Mesendoderm (in vitro differentiated cells): ENCODE measurements around the gene PLXNB2.

Experiments used
- DNase-seq: peaks from one replicate; pipeline ENCODE4 v3.0.0; 2013
- H2AK5ac ChIP-seq: 2 replicates; pipeline ENCODE4 v1.6.1; 2013; ENCODE audit warnings: low read length, inconsistent platforms
- H2BK120ac ChIP-seq: 2 replicates; pipeline ENCODE4 v1.6.1; 2013; ENCODE audit warnings: low read depth, mild to moderate bottlenecking, low read length, moderate library complexity, mixed read lengths
- H2BK15ac ChIP-seq: replicated peaks from 2 replicates; pipeline ENCODE4 v1.6.1; 2013; ENCODE audit warnings: low read depth, mild to moderate bottlenecking, moderate library complexity
- H2BK5ac ChIP-seq: 2 replicates; pipeline ENCODE4 v1.6.1; 2013; ENCODE audit warnings: low read length, inconsistent platforms
- H3K18ac ChIP-seq: 2 replicates; pipeline ENCODE4 v1.6.1; 2013; ENCODE audit warnings: mild to moderate bottlenecking, low read length, mixed read lengths
- H3K23ac ChIP-seq: one replicate; pipeline ENCODE4 v1.6.1; 2013; ENCODE audit warnings: low read length
- H3K27ac ChIP-seq: 2 replicates; pipeline ENCODE4 v1.5.1; 2013; ENCODE audit warnings: low read depth, mild to moderate bottlenecking, inconsistent platforms, low read length, moderate library complexity
- H3K27me3 ChIP-seq: 2 replicates; pipeline ENCODE4 v1.6.1; 2013; ENCODE audit warnings: low read length, control low read depth, mild to moderate bottlenecking, inconsistent platforms; ENCODE audit not compliant: insufficient read depth, poor library complexity
- H3K36me3 ChIP-seq: 2 replicates; pipeline ENCODE4 v1.6.1; 2013; ENCODE audit warnings: low read length, inconsistent platforms; ENCODE audit not compliant: control insufficient read depth, insufficient read depth
- H3K4ac ChIP-seq: one replicate; pipeline ENCODE4 v1.6.1; 2013; ENCODE audit warnings: low read depth, mild to moderate bottlenecking, low read length, moderate library complexity
- H3K4me1 ChIP-seq: 2 replicates; pipeline ENCODE4 v1.6.1; 2013; ENCODE audit warnings: low read depth, low read length, inconsistent platforms; ENCODE audit not compliant: control insufficient read depth
- H3K4me2 ChIP-seq: 2 replicates; pipeline ENCODE4 v1.6.1; 2013; ENCODE audit warnings: low read length
- H3K4me3 ChIP-seq: 2 replicates; pipeline ENCODE4 v1.5.1; 2013; ENCODE audit warnings: mild to moderate bottlenecking, low read length
- H3K56ac ChIP-seq: one replicate; pipeline ENCODE4 v1.6.1; 2013; ENCODE audit warnings: low read length
- H3K79me1 ChIP-seq: 2 replicates; pipeline ENCODE4 v1.6.1; 2013; ENCODE audit warnings: low read length, inconsistent platforms
- H3K79me2 ChIP-seq: 2 replicates; pipeline ENCODE4 v1.6.1; 2013; ENCODE audit warnings: mild to moderate bottlenecking, low read length; ENCODE audit not compliant: control insufficient read depth, insufficient read depth
- H3K9ac ChIP-seq: 2 replicates; pipeline ENCODE4 v1.6.1; 2013; ENCODE audit warnings: low read length, inconsistent platforms
- H4K5ac ChIP-seq: one replicate; pipeline ENCODE4 v1.6.1; 2013; ENCODE audit warnings: low read length
- H4K8ac ChIP-seq: one replicate; pipeline ENCODE4 v1.6.1; 2013; ENCODE audit warnings: low read depth, mild to moderate bottlenecking, control low read depth, low read length, moderate library complexity
- WGBS: extraction: QIAGEN DNeasy Blood & Tissue Kit; methylation state at CpG from one replicate; pipeline ENCODE4 v1.1.7; 2013; ENCODE audit warnings: low lambda C conversion rate, missing lambda C conversion rate; ENCODE audit not compliant: insufficient coverage; ENCODE audit errors: extremely low coverage; 5-methylcytosine and 5-hydroxymethylcytosine counted together

PLXNB2 gene

GRCh38 chr22:50262973-50263617, 44.4 kb downstream of the PLXNB2 start:
- Histone ChIP-seq H2AK5ac (no peak overlapping the region), H3K79me1 (no peaks in the 10 kb centered on the region), H3K4me1 (no peaks in the 10 kb centered on the region), H2BK120ac (no peak overlapping the region), H3K9ac (no peak overlapping the region), H4K8ac (no peak overlapping the region), H3K4me2 (no peak overlapping the region), H2BK5ac (no peak overlapping the region), H3K56ac (no peak overlapping the region), H3K27me3 (no peaks in the 10 kb centered on the region), H4K5ac (no peak overlapping the region), H3K27ac (no peak overlapping the region), H3K23ac (no peak overlapping the region), H3K18ac (no peak overlapping the region), H3K4me3 (no peak overlapping the region), H3K79me2 (no peaks in the 10 kb centered on the region), H3K4ac (no peak overlapping the region), H3K36me3 (no peaks in the 10 kb centered on the region), H2BK15ac (no peak overlapping the region)
- no CpG with 5 or more reads among the region's 9 CpGs for WGBS
- no peak for DNase-seq

GRCh38 chr22:50262460-50262911, 45.0 kb downstream of the PLXNB2 start:
- Histone ChIP-seq H3K36me3 (no peaks in the 10 kb centered on the region), H3K56ac (no peak overlapping the region), H3K4ac (no peak overlapping the region), H2BK15ac (no peak overlapping the region), H3K18ac (no peak overlapping the region), H4K5ac (no peak overlapping the region), H3K79me1 (no peaks in the 10 kb centered on the region), H4K8ac (no peak overlapping the region), H3K27ac (no peak overlapping the region), H2BK120ac (no peak overlapping the region), H2AK5ac (no peak overlapping the region), H3K4me2 (no peak overlapping the region), H3K4me3 (no peak overlapping the region), H3K23ac (no peak overlapping the region), H2BK5ac (no peak overlapping the region), H3K4me1 (no peaks in the 10 kb centered on the region), H3K79me2 (no peaks in the 10 kb centered on the region), H3K27me3 (no peaks in the 10 kb centered on the region), H3K9ac (no peak overlapping the region)
- DNase-seq: no peak
- WGBS: no CpG with 5 or more reads among the region's 7 CpGs

GRCh38 chr22:50261615-50262459, 45.6 kb downstream of the PLXNB2 start, which contains the start of gene MAPK12:
TSS of gene MAPK12 (minus strand) at chr22:50261683. CDS start at chr22:50261509, 174 bp downstream.
- peak within 1 kb of the TSS; percentile 93 for H3K56ac ChIP-seq
- peak within 1 kb of the TSS; percentile 55 for H3K4me3 ChIP-seq
- H3K4me2 ChIP-seq: peak within 1 kb of the TSS; percentile 62
- H3K27ac ChIP-seq: no peak within 1 kb of the TSS
- H2AK5ac ChIP-seq: no peak within 1 kb of the TSS
- no peaks in the 10 kb centered on the region for H3K27me3 ChIP-seq
- no peak within 1 kb of the TSS for H3K23ac ChIP-seq
- no peak within 1 kb of the TSS for H4K8ac ChIP-seq
- H4K5ac ChIP-seq: no peak within 1 kb of the TSS
- no peak within 1 kb of the TSS for H2BK120ac ChIP-seq
- no peak for DNase-seq
- no peaks in the 10 kb centered on the region for H3K4me1 ChIP-seq
- H3K79me2 ChIP-seq: no peaks in the 10 kb centered on the region
- no peak within 1 kb of the TSS for H2BK5ac ChIP-seq
- WGBS: no CpG with 5 or more reads among the region's 61 CpGs
- H3K79me1 ChIP-seq: no peaks in the 10 kb centered on the region
- no peak within 1 kb of the TSS for H3K4ac ChIP-seq
- no peak within 1 kb of the TSS for H2BK15ac ChIP-seq
- peak within 1 kb of the TSS; percentile 82 for H3K9ac ChIP-seq
- H3K18ac ChIP-seq: peak within 1 kb of the TSS; percentile 9
- H3K36me3 ChIP-seq: no peaks in the 10 kb centered on the region

- Histone ChIP-seq H4K5ac (no peak overlapping the region), H3K4ac (no peak overlapping the region), H3K36me3 (no peaks in the 10 kb centered on the region), H2BK120ac (no peak overlapping the region), H3K79me1 (no peaks in the 10 kb centered on the region), H2AK5ac (no peak overlapping the region), H3K4me3 (peak overlapping the region; percentile 55), H2BK5ac (no peak overlapping the region), H3K27ac (no peak overlapping the region), H4K8ac (no peak overlapping the region), H3K56ac (peak overlapping the region; percentile 93), H3K27me3 (no peaks in the 10 kb centered on the region), H3K18ac (peak overlapping the region; percentile 9), H2BK15ac (no peak overlapping the region), H3K79me2 (no peaks in the 10 kb centered on the region), H3K23ac (no peak overlapping the region), H3K9ac (peak overlapping the region; percentile 82), H3K4me1 (no peaks in the 10 kb centered on the region), H3K4me2 (peak overlapping the region; percentile 62)
- no CpG with 5 or more reads among the region's 92 CpGs for WGBS
- no peak for DNase-seq
These were observed 46.4 kb downstream of the PLXNB2 start for GRCh38 chr22:50260801-50261614.

GRCh38 chr22:50260434-50260800, 47.0 kb downstream of the PLXNB2 start:
- Histone ChIP-seq H3K23ac (no peak overlapping the region), H4K8ac (no peak overlapping the region), H3K9ac (peak overlapping the region; percentile 82), H3K4ac (no peak overlapping the region), H3K56ac (peak overlapping the region; percentile 93), H3K27ac (no peak overlapping the region), H2BK5ac (no peak overlapping the region), H2BK15ac (no peak overlapping the region), H3K79me1 (no peaks in the 10 kb centered on the region), H2AK5ac (peak overlapping the region; percentile 45), H3K4me3 (no peak overlapping the region), H3K79me2 (no peaks in the 10 kb centered on the region), H3K27me3 (no peaks in the 10 kb centered on the region), H3K4me1 (no peaks in the 10 kb centered on the region), H3K36me3 (no peaks in the 10 kb centered on the region), H3K18ac (no peak overlapping the region), H2BK120ac (no peak overlapping the region), H4K5ac (no peak overlapping the region), H3K4me2 (peak overlapping the region; percentile 62)
- WGBS: no CpG with 5 or more reads among the region's 11 CpGs
- no peak for DNase-seq
